Measurements from ENCODE around the gene ERG. TPM values are rescaled to one million over a fixed set of nuclear protein-coding genes. Genes with fewer than 3 reads are reported as not detected.

ERG gene
- total and polyA plus RNA-seq, 9 of the 15 experiments (the other 6 are each of a cell fraction or from before 2014, with no cell fraction given) = 0.06 TPM; not detected in 8

GRCh38 chr21:38489729-38490128, 8.5 kb downstream of the ERG start:
- FAIRE-seq (no peak), ATAC-seq (no peak), DNase-seq (ENCODE audit: extremely low read depth in 1 of 4, low spot score in 3 of 4) (no peak)
- ChIA-PET POLR2A (interaction anchor here (0.8 to 1.1 kb wide), 2 partner anchors 12 to 117 kb away, joined by 3 to 4 read pairs; no protein-coding TSS in a partner anchor), CTCF (ENCODE audit: low intra/inter-chr PET ratio) (interaction anchor here (0.7 kb wide), 1 partner anchor 1726 kb away, joined by 3 read pairs; no protein-coding TSS in a partner anchor)
- 0 out of 2 replicates have a peak, but pooled peaks cover 4% of the 10 kb centered on the region for H4K20me1 ChIP-seq (replicated peaks; ENCODE audit: control insufficient read depth, insufficient read depth, low read length)
- in situ Hi-C loops (cut with MboI) = no loop called here
- no peaks in the 10 kb centered on the region for H3K36me3 ChIP-seq (ENCODE audit: control insufficient read depth, insufficient read depth, low read length)
- H3K9me1 ChIP-seq (ENCODE audit: control insufficient read depth, insufficient read depth, low read length) = no peaks in the 10 kb centered on the region
- no peak overlapping the region for H3K27ac ChIP-seq (ENCODE audit: extremely low read depth, low read depth, low read length)
- H3K9ac ChIP-seq (ENCODE audit: insufficient read depth in 1 of 2, low read depth in 2 of 2, low read length in 2 of 2) = no peak overlapping the region
- TF ChIP-seq EHMT2 (IDR thresholded peaks at IDR 0.05) (no peak), CBFA2T3 (IDR thresholded peaks at IDR 0.05) (no peak), JUNB (CRISPR knock-in tag; conservative IDR thresholded peaks at IDR 0.05) (no peak), IFI16 (CRISPR knock-in tag; IDR thresholded peaks at IDR 0.05) (no peak)
- no peaks in the 10 kb centered on the region; a peak in 1 of 5 replicates for H3K4me1 ChIP-seq (replicated peaks in 1 of 2; ENCODE audit: control insufficient read depth in 2 of 2, insufficient read depth in 2 of 2, low read length in 2 of 2)
- BruUV-seq (replicated peaks) = no TSS peak
- intact Hi-C loops (cut with micrococcal nuclease) = no loop called here
- H3K27me3 ChIP-seq (ENCODE audit: control insufficient read depth in 2 of 2, insufficient read depth in 2 of 2, low read length in 2 of 2) = peaks cover 4 to 21% of the 10 kb centered on the region in 2 experiments
- H3K4me3 ChIP-seq = no peak overlapping the region
- H2AFZ ChIP-seq (ENCODE audit: low read depth, low read length) = no peak overlapping the region
- no peaks in the 10 kb centered on the region for H3K79me2 ChIP-seq (ENCODE audit: control insufficient read depth, insufficient read depth, low read length)
- no peaks in the 10 kb centered on the region for H3K9me3 ChIP-seq (replicated peaks; ENCODE audit: control insufficient read depth, insufficient read depth, low read depth, low read length)
- WGBS (ENCODE audit: insufficient coverage, low coverage, missing lambda C conversion rate) = 4% methylated on average over 6 of the region's 6 CpGs
- H3K4me2 ChIP-seq (ENCODE audit: insufficient read depth, low read length) = no peak overlapping the region

- Histone ChIP-seq H3K27ac (ENCODE audit: extremely low read depth, low read depth, low read length) (no peak overlapping the region), H3K4me1 (replicated peaks in 1 of 2; ENCODE audit: control insufficient read depth in 2 of 2, insufficient read depth in 2 of 2, low read length in 2 of 2) (no peaks in the 10 kb centered on the region; a peak in 1 of 5 replicates), H3K4me3 (no peak overlapping the region), H3K9me1 (ENCODE audit: control insufficient read depth, insufficient read depth, low read length) (no peaks in the 10 kb centered on the region), H4K20me1 (replicated peaks; ENCODE audit: control insufficient read depth, insufficient read depth, low read length) (0 out of 2 replicates have a peak, but pooled peaks cover 4% of the 10 kb centered on the region), H3K9ac (ENCODE audit: insufficient read depth in 1 of 2, low read depth in 2 of 2, low read length in 2 of 2) (no peak overlapping the region), H2AFZ (ENCODE audit: low read depth, low read length) (no peak overlapping the region), H3K9me3 (replicated peaks; ENCODE audit: control insufficient read depth, insufficient read depth, low read depth, low read length) (no peaks in the 10 kb centered on the region), H3K36me3 (ENCODE audit: control insufficient read depth, insufficient read depth, low read length) (no peaks in the 10 kb centered on the region), H3K79me2 (ENCODE audit: control insufficient read depth, insufficient read depth, low read length) (no peaks in the 10 kb centered on the region), H3K27me3 (ENCODE audit: control insufficient read depth in 2 of 2, insufficient read depth in 2 of 2, low read length in 2 of 2) (peaks cover 4 to 18% of the 10 kb centered on the region in 2 experiments), H3K4me2 (ENCODE audit: insufficient read depth, low read length) (no peak overlapping the region)
- ChIA-PET CTCF (ENCODE audit: low intra/inter-chr PET ratio) (interaction anchor here (0.7 kb wide), 1 partner anchor 1726 kb away, joined by 3 read pairs; no protein-coding TSS in a partner anchor), POLR2A (interaction anchor here (0.8 kb wide), 1 partner anchor 117 kb away, joined by 4 read pairs; no protein-coding TSS in a partner anchor)
- BruUV-seq (replicated peaks) = no TSS peak
- ATAC-seq = no peak
- intact Hi-C loops (cut with micrococcal nuclease) (no loop called here), in situ Hi-C loops (cut with MboI) (no loop called here)
- 0% methylated on average over 3 of the region's 3 CpGs for WGBS (ENCODE audit: insufficient coverage, low coverage, missing lambda C conversion rate)
- no peak for FAIRE-seq
- no peak for DNase-seq (ENCODE audit: extremely low read depth in 1 of 4, low spot score in 3 of 4)
- TF ChIP-seq CREB5 (CRISPR knock-in tag; IDR thresholded peaks at IDR 0.05) (no peak), NR0B1 (IDR thresholded peaks at IDR 0.05; ENCODE audit: partially characterized antibody) (no peak), EP400 (IDR thresholded peaks at IDR 0.05) (no peak), HDAC8 (tag; IDR thresholded peaks at IDR 0.05) (no peak), DNMT1 (IDR thresholded peaks at IDR 0.05) (no peak), SAP30 (IDR thresholded peaks at IDR 0.05; ENCODE audit: borderline replicate concordance, insufficient read depth, low read depth, low read length, poor library complexity, severe bottlenecking) (no peak), HMGXB4 (CRISPR knock-in tag; IDR thresholded peaks at IDR 0.05) (no peak), NUFIP1 (IDR thresholded peaks at IDR 0.05; ENCODE audit: partially characterized antibody) (no peak)
Measured at GRCh38 chr21:38489271-38489652, 9.0 kb downstream of the ERG start.
